ENCODE measurements around the gene RALGPS1. TPM values are rescaled to one million over a fixed set of nuclear protein-coding genes. Genes with fewer than 3 reads are reported as not detected.

RALGPS1 gene
- total RNA-seq, 1 experiment from 2014 or later = 18.6 TPM

DNA sequence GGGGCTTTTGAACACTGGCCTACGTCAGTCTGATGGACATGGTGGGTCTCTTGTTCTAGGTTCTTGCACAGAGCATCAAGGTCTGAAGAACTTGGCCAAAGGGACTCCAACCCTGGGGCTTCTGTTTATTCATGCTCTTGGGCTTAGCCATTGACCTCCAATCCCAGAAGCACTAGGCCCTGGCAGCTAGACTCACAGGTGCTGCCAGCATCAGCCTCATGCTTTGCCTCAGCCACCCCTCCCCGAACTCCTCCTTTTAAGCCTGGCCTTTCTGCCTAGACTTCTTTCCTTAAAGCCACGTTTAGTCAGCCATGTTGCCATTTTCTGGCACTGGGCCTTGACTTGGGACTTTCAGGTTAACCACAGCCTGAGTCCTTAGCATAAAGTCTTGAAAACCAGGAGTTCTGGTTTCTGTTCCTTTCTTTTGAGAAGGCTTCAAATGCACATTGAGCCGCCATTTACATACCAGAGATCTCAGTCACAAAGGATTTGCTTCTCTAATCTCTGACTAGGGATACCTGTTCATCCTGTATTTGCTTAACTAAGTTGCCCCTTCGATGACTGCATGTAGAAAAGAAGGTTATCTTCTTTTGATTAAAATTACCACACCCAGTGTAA, 153.1 kb downstream of the RALGPS1 start:
- Histone ChIP-seq H3K9me3 (ENCODE audit: control insufficient read depth, low read depth, low read length) (no peaks in the 10 kb centered on the region), H3K23ac (ENCODE audit: insufficient read length, low read depth, low read length) (no peak overlapping the region), H3K18ac (ENCODE audit: insufficient read length, low read depth, low read length) (no peak overlapping the region), H4K8ac (replicated peaks; ENCODE audit: insufficient read length, low read depth, low read length) (no peak overlapping the region), H3K14ac (ENCODE audit: insufficient read depth, low read length) (no peak overlapping the region), H3T11ph (ENCODE audit: low read length) (no peak overlapping the region), H3K4me1 (ENCODE audit: insufficient read depth, low read length) (peaks cover 5% of the 10 kb centered on the region), H2BK5ac (ENCODE audit: insufficient read length, low read length) (no peak overlapping the region), H2AK5ac (ENCODE audit: insufficient read length, low read length) (no peak overlapping the region), H3K27ac (ENCODE audit: insufficient read length, low read depth, low read length) (no peak overlapping the region), H3K9ac (ENCODE audit: extremely low read depth, insufficient read length, low read length) (no peak overlapping the region), H3K4ac (ENCODE audit: low read depth, low read length) (no peak overlapping the region), H3K27me3 (ENCODE audit: insufficient read depth, low read length) (no peaks in the 10 kb centered on the region), H3K79me2 (ENCODE audit: insufficient read depth, low read length) (no peaks in the 10 kb centered on the region), H2BK20ac (ENCODE audit: low read depth, low read length, poor library complexity, severe bottlenecking) (no peak overlapping the region), H4K20me1 (ENCODE audit: control insufficient read depth, insufficient read depth, insufficient read length) (no peaks in the 10 kb centered on the region), H2BK12ac (ENCODE audit: insufficient read length, low read depth, low read length) (no peak overlapping the region), H2AFZ (ENCODE audit: low read length) (no peak overlapping the region), H4K5ac (ENCODE audit: insufficient read length, low read depth, low read length) (no peak overlapping the region), H3K4me2 (ENCODE audit: insufficient read depth, insufficient read length, low read length) (no peak overlapping the region), H3K79me1 (ENCODE audit: insufficient read depth, low read depth, low read length, poor library complexity, severe bottlenecking) (no peaks in the 10 kb centered on the region), H2BK120ac (ENCODE audit: low read depth, low read length, poor library complexity, severe bottlenecking) (no peak overlapping the region), H3K56ac (ENCODE audit: insufficient read length, low read depth, low read length) (no peak overlapping the region), H4K91ac (ENCODE audit: insufficient read length, low read depth, low read length) (no peak overlapping the region), H2BK15ac (ENCODE audit: low read depth, low read length) (no peak overlapping the region), H3K23me2 (ENCODE audit: insufficient read length, low read depth, low read length, poor library complexity, severe bottlenecking) (no peaks in the 10 kb centered on the region)
- Mint-ChIP-seq H3K27me3 (ENCODE audit: low read depth) (no peaks in the 10 kb centered on the region), H3K9me3 (peaks cover 8 to 12% of the 10 kb centered on the region in 2 experiments), H3K4me3 (no peak overlapping the region), H3K27ac (peak overlapping the region in 2 of 3 experiments; percentile 62 to 93; a peak in 4 of 7 replicates), H3K36me3 (ENCODE audit: insufficient read depth in 1 of 3, low read depth in 3 of 3) (peaks cover 5 to 21% (median 11%) of the 10 kb centered on the region in 3 experiments), H3K4me1 (peaks cover 12 to 16% of the 10 kb centered on the region in 2 experiments)
- DNase-seq = no peak
- TF ChIP-seq CTCF (conservative IDR thresholded peaks at IDR 0.05) = no peak
- no CpG with 5 or more reads among the region's 5 CpGs for WGBS (ENCODE audit: extremely low coverage, insufficient read length, low lambda C conversion rate)

All from H9 (cell line).